Gastrocnemius medialis (tissue), 4 donors: Measurements from ENCODE around the gene HDAC10. TPM values are rescaled to one million over a fixed set of nuclear protein-coding genes. Genes with fewer than 3 reads are reported as not detected.

Source experiments
- ATAC-seq, 2 donors: fragments of 150-250 bp; one replicate each; pipeline ENCODE4 v1.9.1; 2016
- DNase-seq, 2 donors: peaks; one replicate each; pipeline ENCODE4 v3.0.0-alpha.2; 2019
- H3K27ac ChIP-seq, 4 donors: fragments of 200-600 bp; sonication (generic); 1 replicate in 1 of 4; 2 replicates in 3 of 4; pipeline ENCODE4 v1.5.1; 2016 to 2018; ENCODE audit warnings: mild to moderate bottlenecking in 2 of 4, moderate library complexity in 1 of 4
- H3K27me3 ChIP-seq, 3 donors: fragments of 200-600 bp; sonication (generic) in 2 of 3; 1 replicate in 1 of 3; 2 replicates in 2 of 3; pipeline versions ENCODE4 v1.5.1 to v1.6.0; 2016 to 2019; ENCODE audit warnings: mild to moderate bottlenecking in 1 of 3, moderate library complexity in 1 of 3
- H3K36me3 ChIP-seq, 2 donors: fragments of 200-600 bp; sonication (generic) in 1 of 2; one replicate each; pipeline ENCODE4 v1.5.1; 2017 to 2018
- H3K4me1 ChIP-seq, 2 donors: fragments of 200-600 bp; sonication (generic) in 1 of 2; one replicate each; pipeline ENCODE4 v1.5.1; 2016 to 2017; ENCODE audit warnings: mild to moderate bottlenecking in 2 of 2
- H3K4me3 ChIP-seq, 4 donors: fragments of 200-600 bp; sonication (generic) in 3 of 4; 1 replicate in 1 of 4; 2 replicates in 3 of 4; pipeline ENCODE4 v1.5.1; 2016 to 2019; ENCODE audit warnings: mild to moderate bottlenecking in 2 of 4
- H3K9me3 ChIP-seq, 3 donors: fragments of 200-600 bp; sonication (generic) in 2 of 3; 1 replicate in 1 of 3; 2 replicates in 2 of 3; pipeline ENCODE4 v1.5.1; 2016 to 2019
- POLR2A ChIP-seq, 2 donors: fragments of 450-650 bp; IDR thresholded peaks; one replicate each; pipeline ENCODE4 v1.6.1; 2017; ENCODE audit warnings: antibody characterized with exemption in 2 of 2, mild to moderate bottlenecking in 2 of 2, moderate library complexity in 2 of 2
- in situ Hi-C, 4 donors: fragments of 200-750 bp; cut with MboI; loops; one replicate each; pipeline versions ENCODE4 v1.15.0 to v1.8.0; 2017; ENCODE audit warnings: low sequenced_read_pairs in 4 of 4
- intact Hi-C: fragments of 100-400 bp; cut with DNase I; formaldehyde crosslinking; loops from one replicate; pipeline ENCODE4 v1.15.1; 2023; ENCODE audit warnings: low total_unique reads
- total RNA-seq, 4 donors: library from RNA; depleted of rRNA; stranded (reverse); fragments of >200 nt; gene quantifications; one replicate each; pipeline versions ENCODE4 v1.1.0 to v1.2.3, GENCODE V29; 2016
- TF ChIP-seq, protein P1 (sequence below), 5 experiments: fragments of 450-650 bp in 3 of 5; fragments of 200-600 bp in 2 of 5; sonication (generic) in 2 of 5; IDR thresholded peaks in 4 of 5; conservative IDR thresholded peaks in 1 of 5; 1 replicate in 4 of 5; 2 replicates in 1 of 5; pipeline ENCODE4 v1.5.1; 2016 to 2019; ENCODE audit warnings: antibody characterized with exemption in 5 of 5, mild to moderate bottlenecking in 3 of 5, moderate library complexity in 3 of 5

HDAC10 gene
- total RNA-seq, 4 donors from 2014 or later, result 4.1 to 24.9 (median 8.6) TPM

GRCh38 chr22:50213263-50213662 is 37.8 kb downstream of the HDAC10 start:
- ATAC-seq, result no peak
- in situ Hi-C loops (no loop called here), intact Hi-C loops (loop anchor here (5.0 kb wide), 1 partner anchor 39 kb away; the partner anchor contains the start of gene HDAC10)
- H3K4me3 ChIP-seq, result no peak overlapping the region
- no peaks in the 10 kb centered on the region for H3K27me3 ChIP-seq
- DNase-seq, result no peak
- TF ChIP-seq, protein P1, sequence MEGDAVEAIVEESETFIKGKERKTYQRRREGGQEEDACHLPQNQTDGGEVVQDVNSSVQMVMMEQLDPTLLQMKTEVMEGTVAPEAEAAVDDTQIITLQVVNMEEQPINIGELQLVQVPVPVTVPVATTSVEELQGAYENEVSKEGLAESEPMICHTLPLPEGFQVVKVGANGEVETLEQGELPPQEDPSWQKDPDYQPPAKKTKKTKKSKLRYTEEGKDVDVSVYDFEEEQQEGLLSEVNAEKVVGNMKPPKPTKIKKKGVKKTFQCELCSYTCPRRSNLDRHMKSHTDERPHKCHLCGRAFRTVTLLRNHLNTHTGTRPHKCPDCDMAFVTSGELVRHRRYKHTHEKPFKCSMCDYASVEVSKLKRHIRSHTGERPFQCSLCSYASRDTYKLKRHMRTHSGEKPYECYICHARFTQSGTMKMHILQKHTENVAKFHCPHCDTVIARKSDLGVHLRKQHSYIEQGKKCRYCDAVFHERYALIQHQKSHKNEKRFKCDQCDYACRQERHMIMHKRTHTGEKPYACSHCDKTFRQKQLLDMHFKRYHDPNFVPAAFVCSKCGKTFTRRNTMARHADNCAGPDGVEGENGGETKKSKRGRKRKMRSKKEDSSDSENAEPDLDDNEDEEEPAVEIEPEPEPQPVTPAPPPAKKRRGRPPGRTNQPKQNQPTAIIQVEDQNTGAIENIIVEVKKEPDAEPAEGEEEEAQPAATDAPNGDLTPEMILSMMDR (IDR thresholded peaks at IDR 0.05 in 4 of 5, conservative IDR thresholded peaks at IDR 0.05 in 1 of 5), result no peak
- TF ChIP-seq POLR2A (IDR thresholded peaks at IDR 0.05), result no peak
- no peaks in the 10 kb centered on the region for H3K4me1 ChIP-seq
- H3K27ac ChIP-seq, result no peak overlapping the region
- H3K9me3 ChIP-seq, result no peaks in the 10 kb centered on the region
- peaks cover 0 to 75% of the 10 kb centered on the region in 2 donors for H3K36me3 ChIP-seq

DNA sequence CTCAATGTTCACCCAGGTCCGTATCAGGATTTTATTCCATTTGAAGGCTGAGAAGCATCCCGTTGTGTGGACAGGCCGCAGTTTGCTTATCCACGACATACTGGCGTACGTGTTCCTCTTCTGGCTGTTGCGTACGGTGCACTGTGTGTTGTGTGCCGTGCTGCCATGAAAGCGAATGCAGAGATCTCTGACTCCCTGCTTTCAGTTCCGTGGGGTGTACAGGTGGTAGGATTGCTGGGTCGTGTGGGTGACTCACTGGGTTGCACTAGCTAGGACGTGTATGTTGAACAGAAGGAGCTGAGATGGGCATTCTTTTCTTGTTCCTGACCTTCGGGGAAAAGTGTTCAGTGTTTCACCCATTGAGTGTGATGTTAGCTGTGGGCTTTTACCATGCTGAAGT is 39.9 kb downstream of the HDAC10 start:
- H3K4me1 ChIP-seq, result peaks cover 9 to 13% of the 10 kb centered on the region in 2 donors
- no peak for DNase-seq
- H3K9me3 ChIP-seq, result no peaks in the 10 kb centered on the region
- in situ Hi-C loops, result no loop called here
- no peak for ATAC-seq
- intact Hi-C loops, result loop anchor here (5.0 kb wide), 1 partner anchor 41 kb away; the partner anchor contains the start of gene HDAC10
- TF ChIP-seq, protein P1 (IDR thresholded peaks at IDR 0.05 in 4 of 5, conservative IDR thresholded peaks at IDR 0.05 in 1 of 5), result no peak
- no peak for TF ChIP-seq POLR2A (IDR thresholded peaks at IDR 0.05)
- no peaks in the 10 kb centered on the region for H3K27me3 ChIP-seq
- no peak overlapping the region for H3K4me3 ChIP-seq
- H3K36me3 ChIP-seq, result peaks cover 0 to 59% of the 10 kb centered on the region in 2 donors
- H3K27ac ChIP-seq, result no peak overlapping the region

DNA sequence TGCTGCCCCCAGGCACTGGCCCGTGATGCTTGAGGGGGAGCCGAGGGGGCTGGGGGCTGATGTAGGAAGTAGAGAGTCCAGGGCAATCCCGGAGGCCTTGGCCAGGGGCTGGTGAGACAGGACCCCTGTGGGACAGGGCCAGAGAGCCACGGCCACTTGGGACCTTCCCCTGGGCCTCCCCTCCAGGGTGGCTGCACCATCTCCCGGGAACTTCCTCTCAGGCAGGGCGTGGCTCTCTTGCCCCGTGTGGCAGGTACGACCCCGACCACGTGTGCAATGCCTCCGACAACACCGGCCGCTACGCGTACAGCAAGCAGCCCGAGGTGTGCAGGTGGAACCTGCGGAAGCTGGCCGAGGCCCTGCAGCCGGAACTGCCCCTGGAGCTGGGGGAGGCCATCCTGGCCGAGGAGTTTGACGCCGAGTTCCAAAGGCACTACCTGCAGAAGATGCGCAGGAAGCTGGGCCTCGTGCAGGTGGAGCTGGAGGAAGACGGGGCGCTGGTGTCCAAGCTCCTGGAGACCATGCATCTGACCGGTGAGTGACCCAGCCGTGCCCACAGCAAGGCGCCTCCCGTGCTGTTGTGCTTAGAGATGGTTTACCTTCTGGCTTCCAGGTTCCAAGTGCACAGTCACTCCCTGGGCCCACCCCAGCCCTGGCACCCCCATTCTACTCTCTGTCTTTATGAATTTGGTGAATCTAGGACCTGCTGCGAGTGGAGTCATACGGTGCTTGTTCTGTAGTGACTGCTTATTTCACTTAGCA is 40.5 kb downstream of the HDAC10 start:
- Histone ChIP-seq H3K27me3 (no peaks in the 10 kb centered on the region), H3K27ac (no peak overlapping the region), H3K4me3 (no peak overlapping the region), H3K4me1 (peaks cover 14 to 19% of the 10 kb centered on the region in 2 donors), H3K36me3 (peaks cover 0 to 53% of the 10 kb centered on the region in 2 donors), H3K9me3 (no peaks in the 10 kb centered on the region)
- in situ Hi-C loops, result no loop called here
- ATAC-seq (no peak), DNase-seq (no peak)
- TF ChIP-seq, protein P1 (IDR thresholded peaks at IDR 0.05 in 4 of 5, conservative IDR thresholded peaks at IDR 0.05 in 1 of 5), result no peak
- TF ChIP-seq POLR2A (IDR thresholded peaks at IDR 0.05), result no peak
- intact Hi-C loops, result loop anchor here (5.0 kb wide), 1 partner anchor 42 kb away; the partner anchor contains the start of gene HDAC10

- intact Hi-C loops (loop anchor here (5.0 to 10.0 kb wide), 3 partner anchors 42 to 275 kb away; partner anchors contain the start of gene HDAC10), in situ Hi-C loops (loop anchor here in 1 of 4 donors (10.0 kb wide), 1 partner anchor 275 kb away; no protein-coding TSS in a partner anchor)
- Histone ChIP-seq H3K4me1 (peaks cover 20 to 26% of the 10 kb centered on the region in 2 donors), H3K9me3 (no peaks in the 10 kb centered on the region), H3K27me3 (no peaks in the 10 kb centered on the region), H3K4me3 (no peak overlapping the region), H3K27ac (peak overlapping the region in 1 of 4 donors; percentile 83), H3K36me3 (peaks cover 0 to 50% of the 10 kb centered on the region in 2 donors)
- TF ChIP-seq POLR2A (IDR thresholded peaks at IDR 0.05), result no peak
- TF ChIP-seq, protein P1 (IDR thresholded peaks at IDR 0.05 in 4 of 5, conservative IDR thresholded peaks at IDR 0.05 in 1 of 5), result peak; percentile 54 to 87 (median 77)
- DNase-seq (peak in 1 of 2 donors; percentile 64), ATAC-seq (peak in 1 of 2 donors; percentile 19)
Measured at GRCh38 chr22:50209893-50210292, 41.2 kb downstream of the HDAC10 start.
